Fibroblast of lung (primary cell): ENCODE measurements around the gene DNAJA1.

ENCODE experiments used
- EZH2 ChIP-seq: IDR thresholded peaks from 2 replicates; pipeline ENCODE4 v1.5.1; 2012; ENCODE audit warnings: low read length, control low read depth, mild to moderate bottlenecking; ENCODE audit errors: missing control alignments
- TF ChIP-seq, protein P1 (sequence below), 2 donors: IDR thresholded peaks in 1 of 2; conservative IDR thresholded peaks in 1 of 2; 1 replicate in 1 of 2; 2 replicates in 1 of 2; pipeline ENCODE4 v1.5.1; 2011 to 2012; ENCODE audit warnings: low read length in 2 of 2, control low read depth in 1 of 2, inconsistent platforms in 1 of 2, low read depth in 1 of 2, mild to moderate bottlenecking in 1 of 2

DNA sequence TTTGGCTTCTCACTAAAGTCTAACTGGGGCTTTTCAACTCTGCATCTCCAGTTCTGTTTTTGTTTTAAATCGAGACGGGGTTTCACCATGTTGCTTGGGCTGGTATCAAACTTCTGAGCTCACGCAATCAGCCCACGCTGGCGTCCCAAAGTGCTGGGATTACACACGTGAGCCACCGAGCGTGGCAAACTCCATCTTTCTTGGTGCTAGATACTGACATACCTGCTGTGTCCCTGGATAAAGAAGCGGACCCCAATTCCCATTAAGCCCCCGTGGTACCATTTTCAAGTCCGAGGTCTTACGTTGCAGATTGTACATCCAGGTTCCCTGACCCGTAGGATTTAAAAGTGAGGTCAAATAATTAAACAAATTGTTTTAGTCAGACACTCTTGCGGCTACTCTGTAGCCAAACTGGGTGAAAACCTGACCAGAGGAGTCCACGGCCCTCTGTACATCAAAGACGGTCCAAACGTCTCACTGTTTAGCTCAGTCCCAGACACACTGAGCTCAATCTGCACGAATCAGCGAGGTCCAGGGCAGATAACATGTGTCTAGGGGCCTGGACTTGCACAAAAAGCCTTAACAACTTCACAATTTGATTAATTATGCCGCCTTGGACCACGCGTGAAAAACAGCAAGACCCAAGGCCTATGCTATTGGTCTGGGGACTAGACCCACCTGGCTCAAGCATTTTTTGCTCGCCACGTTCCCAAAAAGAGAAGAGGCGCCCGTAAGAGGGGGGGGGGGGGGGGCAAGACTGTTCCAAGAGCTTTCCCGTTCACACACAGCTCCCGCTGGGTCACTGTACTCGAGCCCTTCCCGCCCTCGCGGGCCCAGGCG, 727 bp upstream of the DNAJA1 start:
- TF ChIP-seq, protein P1, sequence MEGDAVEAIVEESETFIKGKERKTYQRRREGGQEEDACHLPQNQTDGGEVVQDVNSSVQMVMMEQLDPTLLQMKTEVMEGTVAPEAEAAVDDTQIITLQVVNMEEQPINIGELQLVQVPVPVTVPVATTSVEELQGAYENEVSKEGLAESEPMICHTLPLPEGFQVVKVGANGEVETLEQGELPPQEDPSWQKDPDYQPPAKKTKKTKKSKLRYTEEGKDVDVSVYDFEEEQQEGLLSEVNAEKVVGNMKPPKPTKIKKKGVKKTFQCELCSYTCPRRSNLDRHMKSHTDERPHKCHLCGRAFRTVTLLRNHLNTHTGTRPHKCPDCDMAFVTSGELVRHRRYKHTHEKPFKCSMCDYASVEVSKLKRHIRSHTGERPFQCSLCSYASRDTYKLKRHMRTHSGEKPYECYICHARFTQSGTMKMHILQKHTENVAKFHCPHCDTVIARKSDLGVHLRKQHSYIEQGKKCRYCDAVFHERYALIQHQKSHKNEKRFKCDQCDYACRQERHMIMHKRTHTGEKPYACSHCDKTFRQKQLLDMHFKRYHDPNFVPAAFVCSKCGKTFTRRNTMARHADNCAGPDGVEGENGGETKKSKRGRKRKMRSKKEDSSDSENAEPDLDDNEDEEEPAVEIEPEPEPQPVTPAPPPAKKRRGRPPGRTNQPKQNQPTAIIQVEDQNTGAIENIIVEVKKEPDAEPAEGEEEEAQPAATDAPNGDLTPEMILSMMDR (conservative IDR thresholded peaks at IDR 0.05 in 1 of 2, IDR thresholded peaks at IDR 0.05 in 1 of 2; ENCODE audit: low read depth in 1 of 2, low read length in 2 of 2), result no peak
- TF ChIP-seq EZH2, result no peak
